CD4-positive, alpha-beta T cell treated with Interferon gamma for 1 hour (primary cell): ENCODE results near the gene ZGPAT.
A peak's percentile ranks its signal among the peaks of the same experiment; 100 is the strongest.

Source experiments
- DNase-seq: peaks from one replicate; pipeline ENCODE4 v3.0.0-alpha.2; 2020

ZGPAT gene

DNA sequence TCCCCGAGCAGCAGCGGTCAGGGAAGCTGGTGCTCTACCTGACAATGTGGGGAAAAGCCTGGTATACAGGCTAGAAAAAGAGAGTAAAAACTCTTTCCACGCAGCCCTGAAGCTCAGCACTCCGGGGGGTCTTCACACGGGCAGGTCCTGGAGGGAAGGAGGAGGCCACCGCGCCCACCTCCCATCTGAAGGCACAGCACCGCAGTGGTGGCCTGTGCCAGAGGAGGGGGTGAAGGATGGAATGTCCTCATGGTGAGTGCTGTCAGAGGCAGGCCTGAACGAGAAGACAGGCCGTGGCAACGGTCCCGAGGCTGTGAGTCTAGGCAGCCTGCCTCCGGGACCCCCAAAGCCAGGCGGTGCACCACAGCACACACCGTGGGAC is 37.6 kb downstream of the ZGPAT start:
- DNase-seq: no peak

DNA sequence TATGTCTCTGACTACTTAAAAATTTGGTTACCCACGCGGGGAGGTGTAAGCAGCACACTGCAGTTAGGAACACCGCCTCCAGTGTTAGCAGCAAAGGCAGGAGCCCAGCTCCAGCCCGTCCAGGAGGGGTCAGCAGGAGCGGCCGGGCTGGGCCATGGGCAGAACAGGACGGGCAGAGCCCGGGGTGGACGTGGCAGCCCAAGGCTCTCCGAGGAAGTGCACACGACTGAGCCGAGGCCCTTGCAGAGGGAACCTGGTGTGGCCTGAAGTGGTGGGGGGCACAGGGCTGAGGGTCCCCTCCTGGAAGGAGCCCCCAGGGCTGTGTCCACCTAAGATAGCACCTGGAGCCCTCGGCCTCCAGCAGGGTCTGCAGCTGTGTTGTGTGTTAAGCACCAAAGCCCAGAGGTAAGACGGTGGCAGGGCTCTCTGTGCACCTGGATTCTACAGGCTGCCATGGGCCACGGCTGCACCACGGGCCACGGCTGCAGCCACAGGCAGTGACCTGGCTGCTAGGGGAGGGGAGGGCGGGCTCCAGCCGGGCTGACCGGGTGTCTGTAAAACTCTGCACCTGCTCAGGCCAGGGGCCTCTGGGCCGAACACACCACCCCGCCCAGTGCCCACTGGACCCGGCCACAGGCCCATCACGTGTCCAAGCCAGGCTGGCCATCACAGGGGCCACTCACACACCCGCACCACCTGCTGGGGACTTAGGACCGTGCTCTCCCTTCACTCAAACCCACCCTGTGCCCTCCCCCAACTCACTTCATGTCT is 38.3 kb downstream of the ZGPAT start:
- DNase-seq: no peak

- no peak for DNase-seq
Observed at GRCh38 chr20:63746751-63747315, 39.0 kb downstream of the ZGPAT start.

- no peak for DNase-seq
Observed at GRCh38 chr20:63747622-63748069, 39.8 kb downstream of the ZGPAT start.

DNA sequence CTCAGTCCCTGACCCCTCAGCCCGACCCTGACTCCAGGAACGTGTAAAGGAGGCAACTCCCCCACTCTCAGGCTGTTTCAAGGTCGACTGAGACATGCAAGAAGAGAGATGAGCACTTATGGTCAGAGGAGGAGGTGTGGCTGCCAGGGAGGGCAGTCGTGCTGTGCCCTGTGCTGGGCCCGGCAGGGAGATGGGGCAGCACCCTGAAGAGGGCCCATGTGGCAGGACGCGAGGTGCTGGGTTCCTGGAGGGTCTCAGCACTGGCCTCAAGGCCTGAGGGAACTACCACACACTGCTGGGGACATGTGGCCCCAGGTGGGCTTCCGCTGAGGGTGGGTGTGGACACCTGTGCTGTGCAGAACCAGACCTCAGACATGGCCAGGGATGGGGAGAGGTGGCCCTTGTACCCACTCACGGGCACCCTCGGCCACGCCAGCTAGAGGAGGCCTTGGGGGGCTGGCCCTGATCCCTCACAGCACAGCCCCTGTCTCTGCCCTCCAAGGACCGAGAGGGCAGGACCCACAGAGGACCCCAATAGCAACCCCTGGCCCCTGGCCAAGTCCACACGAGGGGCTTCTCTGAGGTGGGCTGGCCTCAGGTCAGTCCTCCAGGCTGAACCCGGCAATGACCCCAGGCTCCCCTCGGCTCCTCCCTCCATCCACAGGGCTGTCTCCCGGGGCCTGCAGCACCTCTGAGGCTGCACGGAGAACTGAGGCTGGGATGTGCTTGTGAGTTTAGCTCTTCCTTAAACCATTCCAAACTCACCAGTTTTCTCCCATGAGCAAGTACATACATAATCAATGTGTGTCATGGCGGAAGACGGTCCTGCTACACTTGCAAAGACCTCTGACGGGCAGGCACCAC is 40.5 kb downstream of the ZGPAT start:
- DNase-seq: no peak

DNA sequence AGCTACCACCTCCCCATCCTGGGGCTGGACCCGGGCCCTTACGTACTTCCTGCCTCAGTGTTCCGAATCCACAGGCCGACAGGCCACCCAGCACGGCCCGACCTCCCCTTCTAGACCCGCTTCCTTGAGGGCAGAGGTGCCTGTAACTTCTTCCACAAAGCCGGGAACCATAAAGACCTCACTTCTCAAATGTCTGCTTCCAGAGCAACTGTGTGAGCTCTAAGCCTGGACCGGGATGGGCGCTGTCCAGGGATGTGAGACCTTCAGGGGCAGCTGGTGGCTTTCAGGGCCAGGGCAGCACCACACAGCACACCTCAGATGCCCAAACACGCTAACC is 41.1 kb downstream of the ZGPAT start:
- no peak for DNase-seq

DNA sequence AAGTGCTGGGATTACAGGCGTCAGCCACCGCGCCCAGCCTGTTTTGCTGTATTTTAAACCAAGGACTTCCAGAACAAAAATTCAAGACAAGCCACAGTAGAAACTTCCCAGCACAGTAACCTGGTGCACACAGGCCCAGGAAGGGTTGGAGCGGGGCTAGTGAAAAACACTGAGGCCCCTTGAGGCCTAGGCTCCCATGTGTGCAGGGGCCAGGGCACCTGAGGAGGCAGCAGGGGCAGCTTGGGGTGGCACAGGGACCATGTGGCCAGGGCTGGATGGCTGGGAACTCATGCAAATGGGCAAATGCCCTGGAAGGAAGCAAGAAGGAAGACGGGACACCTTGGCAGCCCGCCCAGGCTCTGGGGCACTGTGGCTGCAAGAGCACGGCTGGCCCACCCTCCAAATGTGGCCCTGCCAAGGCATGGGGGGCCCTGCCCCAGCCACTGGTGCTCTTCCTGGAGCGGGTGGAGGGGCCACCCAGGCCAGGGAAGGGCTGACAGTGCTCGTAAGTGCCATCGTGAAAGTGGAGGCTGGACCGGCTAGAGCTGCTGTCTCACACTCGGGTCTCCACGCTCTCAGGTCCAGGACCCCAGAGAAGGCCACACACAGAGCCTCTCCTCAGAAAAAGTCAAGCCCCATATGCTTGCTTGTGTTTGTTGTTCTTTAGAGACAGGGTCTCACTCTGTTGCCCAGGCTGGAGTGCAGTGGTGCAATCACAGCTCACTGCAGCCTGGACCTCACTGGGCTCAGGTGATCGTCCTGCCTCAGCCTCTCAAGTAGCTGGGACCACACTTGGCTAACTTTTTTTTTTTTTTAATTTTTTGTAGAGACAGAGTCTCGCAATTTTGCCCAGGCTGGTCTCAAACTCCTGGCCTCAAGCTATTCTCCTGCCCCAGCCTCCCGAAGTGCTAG is 42.0 kb downstream of the ZGPAT start:
- no peak for DNase-seq

GRCh38 chr20:63750807-63751470 is 43.1 kb downstream of the ZGPAT start:
- DNase-seq: peak; percentile 53

GRCh38 chr20:63751471-63752271 is 43.8 kb downstream of the ZGPAT start:
- DNase-seq: no peak

DNA sequence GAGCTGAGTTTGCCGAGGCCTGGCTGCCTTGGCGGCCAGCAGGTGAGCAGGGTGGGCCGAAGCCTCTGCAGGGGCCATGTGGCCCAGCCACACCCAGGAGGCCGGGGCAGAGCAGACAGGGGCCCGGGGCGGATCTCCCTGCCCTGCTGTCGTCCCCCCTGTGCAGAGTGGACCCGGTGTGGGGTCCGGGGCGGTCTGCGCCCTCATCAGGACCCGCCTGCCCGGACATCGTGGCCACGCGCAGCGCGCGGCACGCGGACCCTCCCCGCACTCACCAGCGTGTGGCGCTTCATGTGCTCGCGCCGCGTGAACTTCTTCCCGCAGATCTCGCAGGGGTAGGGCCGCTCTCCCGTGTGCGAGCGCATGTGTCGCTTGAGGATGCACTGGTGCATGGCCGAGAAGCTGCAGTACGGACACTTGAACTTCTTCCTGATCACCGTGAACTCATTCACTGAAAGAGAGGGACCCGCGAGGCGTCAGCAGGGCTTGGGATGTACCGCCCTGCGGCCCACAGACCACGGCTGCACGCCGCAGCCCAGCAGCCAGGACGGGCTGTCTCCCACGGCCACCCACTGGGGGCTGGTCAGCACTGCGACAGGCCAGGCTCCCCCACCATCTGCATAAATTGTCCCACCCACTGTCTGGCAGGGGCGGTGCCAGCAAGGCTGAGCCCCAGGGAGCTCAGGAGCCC is 44.7 kb downstream of the ZGPAT start:
- no peak for DNase-seq

- DNase-seq: no peak
Observed at GRCh38 chr20:63753381-63753780, 45.5 kb downstream of the ZGPAT start.

- no peak for DNase-seq
Observed at GRCh38 chr20:63754008-63754407, 46.2 kb downstream of the ZGPAT start.

DNA sequence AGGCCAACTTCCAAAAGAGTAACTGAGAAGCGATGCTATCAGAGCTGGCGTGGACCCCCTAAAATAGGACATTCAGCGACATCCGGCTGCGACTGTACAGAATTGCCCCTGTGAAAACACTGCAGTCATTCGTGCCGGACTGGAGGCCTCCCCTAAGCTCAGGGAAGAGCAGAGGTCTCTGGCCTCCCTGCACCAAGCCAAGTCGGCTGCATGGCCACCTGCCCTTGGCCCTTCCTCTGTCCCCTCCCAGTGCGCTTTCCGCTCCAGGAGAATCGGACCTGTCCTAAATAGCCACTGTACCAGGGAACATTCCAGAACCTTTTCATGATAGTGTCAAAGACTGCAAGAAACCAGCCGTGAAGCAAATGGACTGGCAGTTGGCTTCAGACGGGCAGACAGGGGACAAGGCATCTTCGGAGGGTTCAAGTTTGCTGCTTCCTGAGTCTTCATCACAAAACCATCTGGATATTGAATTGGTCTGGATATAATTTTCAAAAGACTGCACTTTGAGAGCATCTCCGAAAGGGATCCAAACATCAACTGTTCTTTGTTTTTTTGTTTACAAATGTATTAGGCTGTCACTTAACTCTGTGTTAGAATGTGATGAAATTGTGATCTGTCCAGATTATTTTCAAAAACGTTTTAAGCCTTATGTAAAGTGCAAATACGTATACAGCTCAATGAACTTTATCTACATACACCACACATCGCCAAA is 48.3 kb downstream of the ZGPAT start:
- no peak for DNase-seq

DNA sequence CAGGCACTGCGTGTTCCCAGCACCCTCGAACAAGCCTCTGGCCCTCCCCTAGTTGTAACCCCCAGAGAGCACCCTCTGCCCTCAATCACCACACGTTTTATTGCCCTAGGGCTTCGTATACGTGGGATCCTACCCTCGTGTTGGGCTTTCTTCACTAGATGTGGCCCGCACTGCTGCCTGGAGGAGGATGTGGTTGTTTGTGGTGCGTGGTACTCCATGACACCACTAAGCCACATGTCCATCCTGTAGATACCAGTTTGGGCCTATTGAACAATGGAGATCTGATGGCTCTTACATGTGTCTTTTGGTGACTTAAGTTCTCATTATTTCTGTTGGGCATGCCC is 48.8 kb downstream of the ZGPAT start:
- no peak for DNase-seq

DNA sequence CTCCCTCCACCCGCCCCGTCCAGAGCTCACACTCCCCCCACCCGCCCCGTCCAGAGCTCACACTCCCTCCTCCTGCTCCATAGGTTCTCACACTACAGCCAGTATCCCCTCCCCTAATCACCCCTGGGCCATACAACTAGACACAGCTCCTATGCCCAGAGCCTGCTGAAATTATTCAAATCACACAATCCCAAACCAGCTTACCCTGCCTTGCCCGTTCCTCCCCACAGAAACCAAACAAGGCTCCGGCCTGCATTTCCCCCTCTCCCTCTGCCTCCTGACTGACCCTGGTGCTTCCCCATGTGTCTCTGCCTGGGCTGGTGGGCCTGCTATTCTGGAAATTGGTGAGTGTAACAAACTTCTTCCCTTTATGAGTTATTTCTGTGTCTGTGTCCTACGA is 50.3 kb downstream of the ZGPAT start:
- no peak for DNase-seq

DNA sequence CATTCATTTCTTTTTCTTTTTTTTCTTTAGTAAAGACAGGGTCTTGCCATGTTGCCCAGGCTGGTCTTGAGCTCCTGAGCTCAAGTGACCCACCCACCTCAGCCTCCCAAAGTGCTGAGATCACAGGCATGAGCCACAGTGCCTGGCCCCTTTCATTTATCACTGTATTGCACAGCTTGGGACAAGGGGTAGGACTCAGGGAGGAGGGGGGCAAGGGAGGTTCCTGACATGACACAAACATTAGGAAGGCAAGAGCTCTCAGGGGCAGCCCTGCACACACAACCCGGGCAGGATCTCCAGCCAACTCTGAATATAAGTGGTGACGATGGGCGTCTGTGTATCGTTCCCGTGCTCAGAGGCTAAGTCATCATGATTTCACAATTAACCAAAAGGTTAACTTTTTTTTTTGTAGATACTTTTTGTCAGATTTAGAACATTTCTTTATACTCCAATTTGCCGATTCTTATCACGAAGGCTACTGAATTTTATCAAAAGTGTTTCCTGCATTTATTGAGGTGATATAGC is 51.6 kb downstream of the ZGPAT start:
- DNase-seq: no peak

- DNase-seq: no peak
Observed at GRCh38 chr20:63765082-63765873, 57.4 kb downstream of the ZGPAT start.

GRCh38 chr20:63765902-63766301 is 58.1 kb downstream of the ZGPAT start:
- DNase-seq: no peak
